ENCODE measurements around the gene MTA2.
"Not testable (repeated sequence)": the region's sequence is repeated elsewhere in the genome, so short reads cannot be mapped to it uniquely, and the experiment has no call there.

The MTA2 gene

DNA sequence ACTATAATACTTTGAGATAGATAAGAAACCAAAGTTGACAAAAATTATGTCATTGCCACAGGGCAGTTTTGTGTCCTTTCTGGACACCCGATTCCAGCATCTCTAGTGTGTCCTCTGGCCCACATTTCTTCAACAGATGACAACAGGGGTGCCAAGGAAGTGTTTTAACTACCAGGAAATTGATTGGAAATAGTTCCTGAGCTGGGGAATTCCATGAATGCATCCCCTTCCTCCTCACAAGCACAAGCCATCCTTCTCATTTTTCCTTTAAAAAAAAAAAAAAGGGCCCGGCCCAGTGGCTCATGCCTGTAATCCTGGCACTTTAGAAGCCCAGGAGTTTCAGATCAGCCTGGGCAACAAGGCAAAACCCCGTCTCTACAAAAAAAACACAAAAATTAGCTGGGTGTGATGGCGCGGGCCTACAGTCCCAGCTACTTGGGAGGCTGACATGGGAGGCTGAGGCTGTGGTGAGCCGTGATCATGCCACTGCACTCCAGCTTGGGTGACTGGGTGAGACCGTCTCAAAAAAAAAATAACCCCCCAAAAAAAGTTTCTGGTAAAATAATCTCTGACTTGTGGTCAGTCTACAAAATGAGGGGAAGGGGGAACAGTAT lies 20.9 kb upstream of the MTA2 start:
- no peak overlapping the region for H3K4me3 ChIP-seq (replicated peaks in 1 of 2; ENCODE audit: low read depth in 2 of 2, low read length in 2 of 2)
- TF ChIP-seq CTCF (IDR thresholded peaks at IDR 0.05; ENCODE audit: low read depth, low read length): no peak
- no peak for DNase-seq (ENCODE audit: low read depth in 2 of 2)

DNA sequence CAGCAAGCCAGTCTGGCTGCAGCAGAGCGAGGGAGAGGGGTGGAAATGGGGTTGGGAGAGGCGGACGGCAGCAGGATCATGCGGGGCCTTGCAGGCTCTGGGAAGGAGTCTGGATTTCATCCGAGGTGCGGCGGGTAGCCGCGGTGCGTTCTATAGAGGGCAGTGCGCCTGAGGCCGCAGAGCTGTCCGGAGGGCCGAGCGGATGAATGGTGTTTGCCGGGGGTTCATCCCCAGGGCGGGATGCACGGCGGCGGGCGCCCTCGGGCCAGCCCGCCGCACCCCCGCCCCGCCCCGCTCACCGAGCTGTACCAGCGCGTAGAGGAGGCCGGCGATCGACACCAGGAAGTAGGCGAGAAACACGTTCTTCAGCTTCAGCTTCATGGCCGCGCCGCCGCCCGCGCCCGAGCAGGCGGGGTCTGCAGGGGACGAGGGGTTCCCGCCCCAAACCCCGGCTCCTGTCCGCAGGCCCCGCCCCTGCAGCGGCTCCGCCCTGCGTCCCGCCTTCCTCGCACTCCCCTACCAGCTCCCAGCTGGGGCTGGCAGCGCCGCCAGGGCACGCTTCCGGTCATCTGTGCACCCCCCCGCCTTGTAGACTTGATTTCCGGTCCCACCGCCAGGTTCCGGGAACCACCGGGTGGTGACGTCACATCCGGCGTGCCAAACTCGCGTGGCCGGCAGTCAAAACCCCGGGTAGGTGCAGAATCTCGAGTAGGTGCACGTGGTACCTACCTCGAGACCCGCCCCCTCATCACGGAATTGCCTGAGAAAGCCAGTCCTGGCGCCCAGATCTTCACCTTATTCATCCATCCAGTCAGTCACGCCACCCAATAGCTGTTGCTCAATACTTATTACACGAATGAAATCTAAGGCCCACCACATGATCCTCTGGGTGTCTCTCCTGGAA lies 20.2 kb upstream of the MTA2 start, which contains the start of gene B3GAT3:
B3GAT3 (minus strand) TSS at position 420 of the 904 bp plus-strand sequence; CDS start at position 381, 39 bp downstream.
- DNase-seq (ENCODE audit: low read depth in 2 of 2): peak; percentile 98 to 99
- peak within 1 kb of the TSS; percentile 62 to 79 for H3K4me3 ChIP-seq (replicated peaks in 1 of 2; ENCODE audit: low read depth in 2 of 2, low read length in 2 of 2)
- TF ChIP-seq CTCF (IDR thresholded peaks at IDR 0.05; ENCODE audit: low read depth, low read length): no peak

DNA sequence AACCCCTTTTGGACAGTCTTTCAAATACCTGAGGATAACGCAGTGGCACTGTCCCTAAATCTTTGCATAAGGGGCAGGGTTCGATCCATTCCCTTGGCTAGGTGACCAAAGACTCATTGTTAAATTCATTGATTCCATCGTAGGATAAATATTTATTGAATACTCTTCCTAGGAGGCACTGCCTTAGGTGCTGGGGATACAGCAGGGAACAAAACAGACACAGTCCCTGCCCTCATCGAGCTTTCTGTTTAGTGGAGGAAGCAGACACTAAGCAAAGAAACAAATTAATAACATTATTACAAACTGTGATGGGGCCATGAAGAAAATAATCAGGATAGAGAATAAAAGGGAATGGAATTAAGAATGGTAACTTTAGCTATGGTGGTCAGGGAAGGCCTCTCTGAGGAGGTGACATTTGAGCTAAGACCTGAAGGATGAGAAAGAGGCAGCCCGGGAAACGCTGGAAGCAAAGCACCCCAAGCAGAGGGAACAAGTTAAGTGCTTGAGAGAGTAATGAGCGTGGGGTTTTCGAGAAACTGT lies 19.4 kb upstream of the MTA2 start:
- no peak for DNase-seq (ENCODE audit: low read depth in 2 of 2)
- no peak for TF ChIP-seq CTCF (IDR thresholded peaks at IDR 0.05; ENCODE audit: low read depth, low read length)
- H3K4me3 ChIP-seq (replicated peaks in 1 of 2; ENCODE audit: low read depth in 2 of 2, low read length in 2 of 2): peak overlapping the region; percentile 62 to 79

DNA sequence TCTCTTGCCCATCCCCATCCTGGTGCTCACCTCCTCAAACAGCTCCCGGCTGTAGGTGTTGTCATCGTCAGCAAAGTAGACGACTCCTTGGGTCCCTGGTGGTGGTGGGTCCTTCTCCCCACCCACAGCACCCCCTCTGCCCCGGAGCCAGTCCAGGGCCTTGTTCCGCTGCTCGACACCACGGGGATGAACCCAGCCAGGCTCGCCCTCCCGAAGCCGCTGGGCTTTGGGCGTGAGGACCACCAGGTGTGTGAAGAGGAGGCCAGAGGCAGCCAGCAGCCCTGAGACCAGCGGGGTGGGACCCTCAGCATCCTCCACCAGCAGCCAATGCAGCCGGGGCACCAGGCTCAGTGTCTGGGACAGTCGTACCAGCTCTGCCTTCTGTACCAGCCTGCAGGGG lies 15.3 kb upstream of the MTA2 start:
- DNase-seq (ENCODE audit: low read depth in 2 of 2); H3K4me3 ChIP-seq (replicated peaks in 1 of 2; ENCODE audit: low read depth in 2 of 2, low read length in 2 of 2): not testable (repeated sequence)

GRCh38 chr11:62615521-62615920 lies 13.9 kb upstream of the MTA2 start:
- no peak for DNase-seq (ENCODE audit: low read depth in 2 of 2)
- H3K4me3 ChIP-seq (replicated peaks in 1 of 2; ENCODE audit: low read depth in 2 of 2, low read length in 2 of 2): no peak overlapping the region
- TF ChIP-seq CTCF (IDR thresholded peaks at IDR 0.05; ENCODE audit: low read depth, low read length): no peak

GRCh38 chr11:62614275-62614674 lies 12.6 kb upstream of the MTA2 start:
- DNase-seq (ENCODE audit: low read depth in 2 of 2): no peak
- TF ChIP-seq CTCF (IDR thresholded peaks at IDR 0.05; ENCODE audit: low read depth, low read length): no peak
- H3K4me3 ChIP-seq (replicated peaks in 1 of 2; ENCODE audit: low read depth in 2 of 2, low read length in 2 of 2): no peak overlapping the region

DNA sequence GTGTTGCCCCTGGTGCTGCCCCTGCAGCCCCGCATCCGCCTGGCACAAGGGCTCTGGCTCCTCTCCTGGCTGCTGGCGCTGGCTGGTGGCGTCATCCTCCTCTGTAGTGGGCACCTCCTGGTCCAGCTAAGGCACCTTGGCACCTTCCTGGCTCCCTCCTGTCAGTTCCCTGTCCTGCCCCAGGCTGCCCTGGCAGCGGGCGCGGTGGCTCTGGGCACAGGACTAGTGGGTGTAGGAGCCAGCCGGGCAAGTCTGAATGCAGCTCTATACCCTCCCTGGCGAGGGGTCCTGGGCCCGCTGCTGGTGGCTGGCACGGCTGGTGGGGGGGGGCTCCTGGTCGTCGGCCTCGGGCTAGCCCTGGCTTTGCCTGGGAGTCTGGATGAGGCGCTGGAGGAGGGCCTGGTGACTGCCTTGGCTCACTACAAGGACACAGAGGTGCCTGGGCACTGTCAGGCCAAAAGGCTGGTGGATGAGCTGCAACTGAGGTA lies 11.7 kb upstream of the MTA2 start:
- no peak for TF ChIP-seq CTCF (IDR thresholded peaks at IDR 0.05; ENCODE audit: low read depth, low read length)
- DNase-seq (ENCODE audit: low read depth in 2 of 2): no peak
- no peak overlapping the region for H3K4me3 ChIP-seq (replicated peaks in 1 of 2; ENCODE audit: low read depth in 2 of 2, low read length in 2 of 2)

All from cardiac fibroblast (primary cell).